Stimulated activated naive CD4-positive, alpha-beta T cell treated with Interleukin-2 at 50 U/mL for 16 hours (primary cell): ENCODE measurements around the gene BBLN.
"Not testable (repeated sequence)": the region's sequence is repeated elsewhere in the genome, so short reads cannot be mapped to it uniquely, and the experiment has no call there.

Experiments used
- DNase-seq: peaks from one replicate; lab custom pipeline; 2025; lab: John Stamatoyannopoulos, UW

BBLN gene

GRCh38 chr9:128163523-128164306, 3.6 kb downstream of the BBLN start:
- no peak for DNase-seq

- DNase-seq, result no peak
Observed at GRCh38 chr9:128164307-128164885, 4.3 kb downstream of the BBLN start.

- DNase-seq, result no peak
Observed at GRCh38 chr9:128166169-128166568, 6.1 kb downstream of the BBLN start.

GRCh38 chr9:128167209-128167608, 7.1 kb downstream of the BBLN start:
- no peak for DNase-seq

- no peak for DNase-seq
Observed at GRCh38 chr9:128168731-128169308, 8.8 kb downstream of the BBLN start.

GRCh38 chr9:128169492-128169891, 9.4 kb downstream of the BBLN start:
- no peak for DNase-seq

GRCh38 chr9:128169925-128170324, 9.9 kb downstream of the BBLN start:
- DNase-seq, result no peak

- DNase-seq, result no peak
Observed at GRCh38 chr9:128174062-128174461, 14.0 kb downstream of the BBLN start.

GRCh38 chr9:128175102-128175563, 15.1 kb downstream of the BBLN start:
- DNase-seq, result no peak

GRCh38 chr9:128175726-128176125, 15.7 kb downstream of the BBLN start:
- DNase-seq, result no peak

- no peak for DNase-seq
Observed at GRCh38 chr9:128178806-128179431, 18.9 kb downstream of the BBLN start.

- no peak for DNase-seq
Observed at GRCh38 chr9:128180001-128180400, 19.9 kb downstream of the BBLN start.

GRCh38 chr9:128180447-128180846, 20.4 kb downstream of the BBLN start:
- DNase-seq, result no peak

- DNase-seq, result not testable (repeated sequence)
Observed at GRCh38 chr9:128181480-128181879, 21.4 kb downstream of the BBLN start.

GRCh38 chr9:128182893-128183588, 23.0 kb downstream of the BBLN start:
- no peak for DNase-seq

- DNase-seq, result no peak
Observed at GRCh38 chr9:128185979-128186965, 26.2 kb downstream of the BBLN start.

GRCh38 chr9:128187361-128187760, 27.3 kb downstream of the BBLN start:
- DNase-seq, result no peak

GRCh38 chr9:128188209-128188608, 28.1 kb downstream of the BBLN start:
- no peak for DNase-seq

GRCh38 chr9:128190013-128190412, 29.9 kb downstream of the BBLN start:
- no peak for DNase-seq

- DNase-seq, result peak; percentile 67
Observed at GRCh38 chr9:128190516-128191405, 30.7 kb downstream of the BBLN start.
